Measurements from ENCODE around the gene R3HDM2.
A peak's percentile ranks its signal among the peaks of the same experiment; 100 is the strongest.

R3HDM2 gene

GRCh38 chr12:57224973-57225679 lies 205.7 kb downstream of the R3HDM2 start:
- DNase-seq = no peak

DNA sequence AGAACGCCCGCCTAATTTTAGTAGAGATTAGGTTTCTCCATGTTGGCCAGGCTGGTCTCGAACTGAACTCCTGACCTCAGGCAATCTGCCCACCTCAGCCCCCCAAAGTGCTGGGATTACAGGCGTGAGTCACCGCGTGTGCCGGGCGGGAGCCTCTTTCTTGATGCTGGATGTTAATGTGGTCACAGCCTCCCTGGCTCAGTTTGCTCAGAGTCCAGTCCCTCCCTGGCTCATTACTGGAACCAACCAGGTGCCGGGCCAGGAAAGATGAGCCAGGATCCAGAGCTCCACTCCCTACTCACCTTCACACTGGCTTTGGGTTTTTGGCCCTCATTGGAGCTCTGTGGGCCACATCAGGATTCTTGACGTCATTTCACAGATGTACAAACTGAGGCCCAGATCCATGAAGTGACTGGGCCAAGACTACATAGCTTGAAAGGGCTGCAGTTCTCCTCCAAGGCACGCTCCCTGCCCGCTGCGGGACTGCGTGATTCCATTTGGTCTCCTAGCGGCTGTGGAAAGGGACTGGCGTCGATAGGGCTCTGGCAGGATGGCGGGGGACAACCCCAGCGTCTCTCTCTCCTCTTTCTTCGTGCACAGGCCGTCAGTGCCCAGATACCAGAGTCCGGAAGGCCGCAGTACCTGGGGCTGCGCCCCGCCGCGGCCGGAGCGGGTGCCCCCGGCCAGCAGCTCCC lies 206.4 kb downstream of the R3HDM2 start:
- DNase-seq = no peak

DNA sequence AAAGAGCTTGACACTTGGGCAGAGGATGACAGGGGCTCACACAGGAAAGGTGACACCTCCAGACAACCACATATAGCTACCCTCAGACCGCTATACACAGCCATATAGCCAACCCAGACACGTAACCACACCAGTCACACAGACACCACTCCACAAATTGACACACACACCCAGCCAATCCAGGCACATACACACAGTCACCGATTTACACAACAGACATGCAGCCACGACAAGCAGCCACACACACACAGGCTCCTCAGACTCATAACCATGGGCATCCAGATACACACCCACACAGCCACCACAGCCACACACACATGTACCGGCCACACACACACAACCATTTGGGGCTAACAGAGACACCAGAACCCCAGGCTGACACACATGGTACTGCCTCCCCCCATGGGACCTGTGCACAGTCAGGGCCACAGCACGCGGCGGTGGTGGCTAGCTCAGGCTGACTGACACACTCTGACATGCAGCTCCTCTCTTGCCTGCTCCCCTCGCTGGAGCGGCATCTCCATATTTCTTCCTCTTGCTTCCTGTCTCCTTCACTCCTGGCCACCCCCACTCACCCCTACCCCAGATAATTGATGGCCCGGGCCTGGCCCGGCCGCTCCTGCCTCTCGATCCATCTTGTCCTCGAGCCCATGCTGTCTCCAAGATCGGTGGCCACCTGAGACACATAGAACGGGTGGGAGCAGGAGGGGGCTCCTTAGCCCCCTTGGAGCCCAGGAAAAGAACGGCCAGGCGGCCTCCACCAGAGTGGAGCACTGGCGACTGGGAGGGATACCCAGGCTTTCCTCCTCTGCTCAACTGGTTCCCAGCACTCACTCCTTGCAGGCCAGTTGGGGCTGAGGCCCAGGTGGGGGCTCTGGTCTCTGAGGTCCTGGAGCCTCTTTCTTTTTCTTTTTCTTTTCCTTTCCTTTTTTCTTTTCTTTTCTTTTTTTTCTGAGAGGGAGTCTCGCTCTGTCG lies 207.4 kb downstream of the R3HDM2 start:
- DNase-seq = no peak

DNA sequence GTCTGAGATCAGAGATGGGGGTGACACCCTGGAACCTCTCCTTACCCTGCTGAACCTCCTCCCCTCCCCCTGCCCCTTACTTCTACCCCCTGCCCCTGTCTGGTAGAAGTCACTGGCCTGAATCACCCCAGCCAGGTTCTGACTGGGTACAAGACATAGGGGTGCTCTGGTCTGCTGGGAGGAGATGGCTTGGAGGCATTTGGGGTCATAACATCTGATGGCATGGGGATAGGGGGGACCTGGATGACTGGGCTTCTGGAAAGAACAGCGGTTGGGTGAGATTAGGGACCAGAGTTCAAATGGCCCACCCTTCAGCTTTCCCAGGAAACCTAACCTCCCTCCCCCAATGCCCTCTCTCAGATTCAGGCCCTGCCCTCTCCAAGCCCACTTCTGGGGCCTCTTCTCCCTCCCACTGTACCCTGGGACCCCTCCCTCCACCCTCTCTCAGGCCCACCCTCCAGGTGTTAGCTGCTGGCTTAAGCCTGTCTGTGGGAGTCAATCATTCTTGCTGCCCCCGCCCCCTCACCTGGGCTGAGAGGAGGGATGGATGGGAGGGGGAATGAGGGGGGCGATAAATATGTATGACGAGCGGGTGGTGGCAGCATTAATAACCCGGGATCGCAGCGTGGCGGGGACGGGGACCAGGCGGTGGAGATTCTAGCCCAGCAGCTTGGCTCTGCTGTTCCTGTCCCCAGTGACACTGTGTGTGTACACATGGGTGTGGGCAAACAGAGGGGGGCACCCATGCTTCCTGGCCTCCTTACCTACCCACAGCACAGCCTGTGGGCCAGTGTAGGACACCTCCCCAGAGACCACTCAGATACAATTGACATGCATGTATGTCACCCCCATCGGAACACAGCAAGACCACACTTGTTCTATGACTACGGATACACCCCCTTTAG lies 208.3 kb downstream of the R3HDM2 start:
- DNase-seq = no peak

- DNase-seq = no peak
Observed at GRCh38 chr12:57221169-57221917, 209.5 kb downstream of the R3HDM2 start.

GRCh38 chr12:57220770-57221168 lies 210.1 kb downstream of the R3HDM2 start:
- no peak for DNase-seq

- no peak for DNase-seq
Observed at GRCh38 chr12:57219993-57220754, 210.7 kb downstream of the R3HDM2 start.

DNA sequence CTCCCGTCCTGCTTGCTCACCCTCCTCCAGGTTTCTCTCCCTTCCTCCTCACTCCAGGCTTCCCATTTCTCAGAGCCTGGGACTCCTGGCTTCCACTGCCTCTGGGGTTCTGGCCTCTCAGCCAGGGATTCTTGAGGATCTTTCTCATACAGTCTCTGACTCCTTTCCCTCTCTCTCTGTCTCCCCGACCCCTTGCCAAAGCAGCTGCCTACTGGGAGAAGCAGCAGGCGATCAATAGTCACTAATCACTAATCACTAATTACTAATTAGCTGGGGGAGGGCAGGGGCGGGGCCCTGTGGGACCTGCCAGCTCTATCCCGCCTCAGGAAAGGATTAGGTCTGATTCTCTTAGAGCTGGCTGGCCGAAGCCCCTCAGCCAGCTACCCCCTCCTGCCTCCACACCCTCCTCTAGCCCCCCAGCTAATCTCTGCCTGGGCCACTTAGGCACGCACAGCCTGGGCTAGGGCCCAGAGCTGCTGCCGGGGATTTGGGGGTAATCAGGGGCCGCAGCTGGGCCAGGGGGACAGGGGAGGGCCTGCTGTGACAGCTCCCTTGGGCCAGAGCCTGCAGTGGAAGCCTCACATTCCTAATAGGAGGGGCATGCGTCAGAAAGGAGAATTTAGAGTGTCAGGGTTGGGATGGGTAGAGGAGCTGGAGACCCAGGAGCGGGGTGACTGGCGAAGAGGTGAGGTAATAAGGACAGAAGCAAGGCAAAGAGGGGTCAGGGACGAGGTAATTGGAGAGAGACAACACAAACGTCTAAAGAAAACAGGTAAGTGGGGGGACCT lies 211.4 kb downstream of the R3HDM2 start:
- no peak for DNase-seq

DNA sequence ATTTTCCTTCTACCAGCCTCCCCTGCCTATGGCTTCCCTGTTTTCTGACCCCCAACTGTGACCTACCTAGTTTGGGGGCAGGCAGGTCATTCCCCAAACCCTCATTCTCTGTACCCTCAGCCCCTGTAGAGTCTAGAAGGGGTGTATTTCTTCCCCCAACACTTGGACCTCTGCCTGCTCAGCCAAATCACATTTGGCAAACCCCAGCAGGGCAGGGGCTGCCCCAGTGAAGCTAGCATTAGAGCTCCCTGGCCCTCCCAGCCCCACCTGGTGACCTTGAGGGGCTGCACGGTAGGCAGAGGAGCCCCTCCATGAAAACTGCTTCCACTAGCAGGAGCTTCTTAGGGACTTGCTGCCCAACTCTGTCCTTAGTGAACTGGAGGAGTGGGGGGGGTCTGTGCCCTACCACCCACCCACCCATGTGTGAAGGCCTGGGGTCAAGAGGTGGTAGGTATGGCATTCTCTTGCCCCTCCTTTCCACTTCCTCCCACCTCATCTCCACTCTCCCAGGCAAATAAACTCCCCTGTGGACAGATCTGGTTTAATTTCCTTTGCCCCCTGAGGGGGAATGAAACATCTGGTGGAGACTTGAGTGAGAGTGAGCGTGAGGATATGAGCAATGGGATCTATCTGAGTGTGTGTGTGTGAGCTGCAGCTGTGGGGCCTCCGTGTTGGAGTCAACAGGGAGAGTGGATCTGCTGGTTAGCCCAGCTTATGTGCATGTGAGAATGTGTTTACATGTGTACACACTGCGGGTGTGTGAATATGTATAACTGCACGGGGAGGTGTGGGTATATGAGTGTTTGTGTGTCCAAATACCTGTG lies 212.6 kb downstream of the R3HDM2 start:
- no peak for DNase-seq

DNA sequence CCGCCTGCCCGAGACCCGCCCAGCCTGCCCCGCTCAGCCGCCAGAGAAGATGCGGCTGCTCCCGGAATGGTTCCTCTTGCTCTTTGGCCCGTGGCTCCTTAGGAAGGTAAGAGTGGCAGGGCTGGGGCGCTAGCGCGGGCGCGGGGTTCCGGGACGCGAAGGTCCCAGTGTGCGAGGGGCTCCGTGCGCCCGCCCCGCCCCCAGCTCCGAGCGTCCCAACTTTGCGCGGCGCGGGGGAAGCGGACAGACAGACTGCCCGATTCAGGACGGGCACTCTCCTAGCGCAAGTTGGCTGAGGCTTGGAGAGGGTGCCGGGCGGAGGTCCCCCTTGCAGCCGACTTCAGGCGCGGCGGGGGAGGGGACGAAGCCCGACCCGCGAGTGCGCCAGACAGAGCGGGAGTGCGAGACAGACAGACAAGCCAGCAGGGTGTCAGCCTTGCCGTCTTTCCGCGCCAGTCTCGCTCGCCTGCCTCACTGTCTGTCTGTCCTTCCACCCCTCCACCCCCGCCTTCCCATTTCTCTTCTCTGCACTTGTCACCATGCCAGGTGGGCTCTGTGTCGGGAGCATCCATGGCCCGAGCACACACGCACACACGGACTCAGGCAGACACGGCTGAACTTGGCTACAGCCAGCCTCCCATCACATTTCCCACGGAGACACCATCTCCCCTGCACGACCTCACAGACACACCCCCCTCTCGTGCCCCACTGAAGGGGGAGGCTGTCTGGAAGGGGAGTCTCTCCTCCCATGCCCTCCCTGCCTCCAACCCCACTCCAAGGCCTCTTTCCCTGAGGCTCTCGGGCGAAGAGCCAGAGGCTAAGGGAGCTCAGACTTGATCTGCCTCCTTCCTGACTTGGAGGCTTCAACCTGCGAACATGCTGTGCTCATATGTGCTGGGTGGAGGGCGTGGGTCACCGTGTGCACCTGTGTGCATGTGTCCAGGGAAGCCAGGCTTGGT lies 213.6 kb downstream of the R3HDM2 start:
- DNase-seq = no peak

- no peak for DNase-seq
Observed at GRCh38 chr12:57216014-57216911, 214.6 kb downstream of the R3HDM2 start, which contains the start of gene NXPH4. NXPH4 (plus strand) TSS chr12:57216794; CDS start chr12:57216970, 176 bp downstream.

- no peak for DNase-seq
Observed at GRCh38 chr12:57215668-57216013, 215.2 kb downstream of the R3HDM2 start.

DNA sequence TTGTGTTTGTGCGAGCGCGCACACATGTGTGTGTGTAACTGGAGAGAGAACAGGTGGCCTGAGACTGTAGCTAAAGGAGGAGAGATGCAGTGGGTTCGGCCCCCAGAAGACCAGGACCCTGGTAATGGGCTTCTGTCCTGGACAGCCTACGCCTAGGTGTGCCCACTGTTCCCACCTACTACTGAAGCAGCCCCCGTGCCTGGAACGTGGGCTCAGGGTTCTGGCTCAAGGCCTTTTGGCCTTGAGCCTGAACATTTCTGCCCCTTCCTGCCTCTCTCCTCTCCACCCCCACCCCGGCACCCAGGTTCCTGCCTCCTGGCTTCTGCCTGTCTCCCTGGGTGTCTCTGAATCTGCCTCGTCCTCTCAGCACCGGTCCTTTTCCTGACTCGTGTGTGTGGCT lies 215.8 kb downstream of the R3HDM2 start:
- no peak for DNase-seq

DNA sequence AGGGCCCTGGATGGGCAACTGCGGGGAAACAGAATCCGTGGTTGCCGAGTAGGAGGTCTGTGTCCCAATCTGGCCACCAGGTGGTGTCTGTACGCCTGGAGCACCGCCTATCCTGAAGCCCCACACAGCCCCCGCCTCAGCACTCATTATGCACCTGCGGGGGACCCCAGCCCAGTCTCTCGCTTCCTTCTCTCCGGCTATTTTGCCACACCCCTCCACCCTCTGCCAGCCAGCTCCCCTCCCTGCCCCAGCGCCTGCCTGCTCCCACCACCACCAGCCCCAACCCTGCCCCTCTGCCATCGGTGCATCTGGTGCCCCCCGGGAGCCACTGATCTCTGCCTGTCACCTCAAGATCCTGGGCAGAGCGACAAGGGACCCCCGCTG lies 216.5 kb downstream of the R3HDM2 start:
- DNase-seq = peak; percentile 42

DNA sequence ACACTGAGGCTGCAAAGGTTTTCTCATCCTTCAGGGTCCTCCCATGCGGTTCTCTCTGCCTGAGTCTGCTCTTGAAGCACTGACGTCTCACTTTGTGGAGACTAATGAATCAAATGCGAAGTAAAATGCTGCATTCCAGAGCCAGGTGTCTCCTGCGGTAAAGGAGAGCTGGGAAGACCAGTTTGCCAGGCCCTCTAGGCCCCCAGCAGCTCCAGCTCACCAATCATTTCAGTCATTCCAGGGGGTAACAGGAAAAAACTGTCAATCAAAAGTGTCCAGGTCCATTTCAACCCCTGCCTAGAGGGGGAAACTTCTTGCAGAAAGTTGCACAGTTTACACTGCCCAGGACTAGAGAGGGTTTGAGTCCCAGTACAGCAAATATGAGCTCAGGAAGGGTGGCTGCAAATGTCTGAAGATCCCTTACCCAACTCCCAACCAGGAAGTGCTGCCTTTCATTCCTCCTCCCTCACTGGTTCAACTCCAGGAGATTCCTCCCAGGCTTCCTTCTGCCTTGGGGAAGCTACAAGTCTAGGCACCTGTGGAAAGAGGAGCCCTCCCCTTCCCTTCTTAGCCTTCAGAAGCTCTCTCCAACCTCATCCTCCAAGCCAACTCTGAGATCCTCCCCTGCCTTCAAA lies 217.0 kb downstream of the R3HDM2 start:
- no peak for DNase-seq

GRCh38 chr12:57213058-57213715 lies 217.7 kb downstream of the R3HDM2 start:
- peak; percentile 57 for DNase-seq

All from NCI-H446 treated with DMSO at 0.1 percent for 48 hours (cell line).